ENCODE measurements around the gene EVI5. TPM values are rescaled to one million over a fixed set of nuclear protein-coding genes. Genes with fewer than 3 reads are reported as not detected.
"Not testable (repeated sequence)": the region's sequence is repeated elsewhere in the genome, so short reads cannot be mapped to it uniquely, and the experiment has no call there.

EVI5 gene
- total RNA-seq, 1 experiment from 2014 or later: 38.2 TPM

GRCh38 chr1:92638498-92638897 is 146.4 kb downstream of the EVI5 start:
- Histone ChIP-seq H3F3A (ENCODE audit: low read length, unreplicated experiment) (no peaks in the 10 kb centered on the region), H3K79me2 (ENCODE audit: low read length) (no peaks in the 10 kb centered on the region), H3K27me3 (ENCODE audit: low read length) (no peaks in the 10 kb centered on the region), H3K4me3 (ENCODE audit: low read length) (no peak overlapping the region), H4K20me1 (ENCODE audit: low read length) (no peaks in the 10 kb centered on the region), H3K36me3 (ENCODE audit: low read depth, low read length) (no peaks in the 10 kb centered on the region), H3K9me3 (ENCODE audit: low read length) (no peaks in the 10 kb centered on the region), H2AFZ (ENCODE audit: low read length) (no peak overlapping the region), H3K4me1 (ENCODE audit: insufficient read depth, low read length) (0 out of 2 replicates have a peak, but pooled peaks cover 3% of the 10 kb centered on the region), H3K9ac (ENCODE audit: low read length) (no peak overlapping the region), H3K9me2 (replicated peaks; ENCODE audit: low read length) (no peaks in the 10 kb centered on the region), H3K27ac (ENCODE audit: low read length) (no peak overlapping the region), H3K4me2 (ENCODE audit: low read length) (no peak overlapping the region)
- no TSS peak for BruUV-seq (replicated peaks)
- ChIA-PET POLR2A (ENCODE audit: unreplicated experiment) (no interaction called here), CTCF (interaction anchor here (0.7 kb wide), 1 partner anchor 111 kb away, joined by 4 read pairs; no protein-coding TSS in a partner anchor)
- ATAC-seq (no peak), DNase-seq (no peak)
- TF ChIP-seq EZH2phosphoT487 (IDR thresholded peaks at IDR 0.05; ENCODE audit: borderline replicate concordance, low read length): no peak
- TF ChIP-seq EZH2 (IDR thresholded peaks at IDR 0.05; ENCODE audit: low read length, unreplicated experiment): no peak
- TF ChIP-seq, protein P1, sequence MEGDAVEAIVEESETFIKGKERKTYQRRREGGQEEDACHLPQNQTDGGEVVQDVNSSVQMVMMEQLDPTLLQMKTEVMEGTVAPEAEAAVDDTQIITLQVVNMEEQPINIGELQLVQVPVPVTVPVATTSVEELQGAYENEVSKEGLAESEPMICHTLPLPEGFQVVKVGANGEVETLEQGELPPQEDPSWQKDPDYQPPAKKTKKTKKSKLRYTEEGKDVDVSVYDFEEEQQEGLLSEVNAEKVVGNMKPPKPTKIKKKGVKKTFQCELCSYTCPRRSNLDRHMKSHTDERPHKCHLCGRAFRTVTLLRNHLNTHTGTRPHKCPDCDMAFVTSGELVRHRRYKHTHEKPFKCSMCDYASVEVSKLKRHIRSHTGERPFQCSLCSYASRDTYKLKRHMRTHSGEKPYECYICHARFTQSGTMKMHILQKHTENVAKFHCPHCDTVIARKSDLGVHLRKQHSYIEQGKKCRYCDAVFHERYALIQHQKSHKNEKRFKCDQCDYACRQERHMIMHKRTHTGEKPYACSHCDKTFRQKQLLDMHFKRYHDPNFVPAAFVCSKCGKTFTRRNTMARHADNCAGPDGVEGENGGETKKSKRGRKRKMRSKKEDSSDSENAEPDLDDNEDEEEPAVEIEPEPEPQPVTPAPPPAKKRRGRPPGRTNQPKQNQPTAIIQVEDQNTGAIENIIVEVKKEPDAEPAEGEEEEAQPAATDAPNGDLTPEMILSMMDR (conservative IDR thresholded peaks at IDR 0.05; ENCODE audit: low read depth, low read length): no peak
- intact Hi-C loops (cut with micrococcal nuclease): no loop called here

- DNase-seq; intact Hi-C loops (cut with micrococcal nuclease); H3K4me3 ChIP-seq (ENCODE audit: low read length); H3K9me2 ChIP-seq (replicated peaks; ENCODE audit: low read length); POLR2A ChIA-PET (ENCODE audit: unreplicated experiment); H3F3A ChIP-seq (ENCODE audit: low read length, unreplicated experiment); H4K20me1 ChIP-seq (ENCODE audit: low read length); H3K27ac ChIP-seq (ENCODE audit: low read length); H3K9ac ChIP-seq (ENCODE audit: low read length); CTCF ChIA-PET; H3K4me2 ChIP-seq (ENCODE audit: low read length); H3K4me1 ChIP-seq (ENCODE audit: insufficient read depth, low read length); ATAC-seq; H3K9me3 ChIP-seq (ENCODE audit: low read length); H2AFZ ChIP-seq (ENCODE audit: low read length); H3K27me3 ChIP-seq (ENCODE audit: low read length); H3K36me3 ChIP-seq (ENCODE audit: low read depth, low read length); H3K79me2 ChIP-seq (ENCODE audit: low read length); BruUV-seq (replicated peaks): not testable (repeated sequence)
These were observed 149.7 kb downstream of the EVI5 start for GRCh38 chr1:92635203-92635602.

- Histone ChIP-seq H3K4me3 (ENCODE audit: low read length) (no peak overlapping the region), H2AFZ (ENCODE audit: low read length) (no peak overlapping the region), H3K27me3 (ENCODE audit: low read length) (no peaks in the 10 kb centered on the region), H3K36me3 (ENCODE audit: low read depth, low read length) (no peaks in the 10 kb centered on the region), H3K9ac (ENCODE audit: low read length) (no peak overlapping the region), H4K20me1 (ENCODE audit: low read length) (no peaks in the 10 kb centered on the region), H3K4me1 (ENCODE audit: insufficient read depth, low read length) (no peaks in the 10 kb centered on the region), H3K9me3 (ENCODE audit: low read length) (no peaks in the 10 kb centered on the region), H3K4me2 (ENCODE audit: low read length) (no peak overlapping the region), H3K27ac (ENCODE audit: low read length) (no peak overlapping the region), H3K9me2 (replicated peaks; ENCODE audit: low read length) (no peaks in the 10 kb centered on the region), H3K79me2 (ENCODE audit: low read length) (no peaks in the 10 kb centered on the region), H3F3A (ENCODE audit: low read length, unreplicated experiment) (no peaks in the 10 kb centered on the region)
- no peak for TF ChIP-seq EZH2phosphoT487 (IDR thresholded peaks at IDR 0.05; ENCODE audit: borderline replicate concordance, low read length)
- TF ChIP-seq, protein P1 (conservative IDR thresholded peaks at IDR 0.05; ENCODE audit: low read depth, low read length): peak; percentile 67
- ATAC-seq (peak; percentile 64), DNase-seq (peak; percentile 45)
- BruUV-seq (replicated peaks): no TSS peak
- CTCF ChIA-PET: interaction anchor here (0.7 kb wide), 1 partner anchor 313 kb away, joined by 3 read pairs; no protein-coding TSS in a partner anchor
- intact Hi-C loops (cut with micrococcal nuclease): loop anchor here (1.0 to 5.0 kb wide), 2 partner anchors 313 to 626 kb away; no protein-coding TSS in a partner anchor
- POLR2A ChIA-PET (ENCODE audit: unreplicated experiment): no interaction called here
These were observed 161.6 kb downstream of the EVI5 start for GRCh38 chr1:92623187-92623778.

Data from PC-3 (cell line).